ENCODE results near the gene GALNTL6. TPM values are rescaled to one million over a fixed set of nuclear protein-coding genes. Genes with fewer than 3 reads are reported as not detected.

GALNTL6 gene
- total RNA-seq, 4 donors from 2014 or later, result not detected

- no peak for TF ChIP-seq CTCF (IDR thresholded peaks at IDR 0.05; ENCODE audit: low read depth)
These were observed 1082.5 kb downstream of the GALNTL6 start for GRCh38 chr4:172895699-172896098.

- TF ChIP-seq CTCF (IDR thresholded peaks at IDR 0.05; ENCODE audit: low read depth), result no peak
These were observed 1083.8 kb downstream of the GALNTL6 start for GRCh38 chr4:172897046-172897445.

- no peak for TF ChIP-seq CTCF (IDR thresholded peaks at IDR 0.05; ENCODE audit: low read depth)
These were observed 1085.5 kb downstream of the GALNTL6 start for GRCh38 chr4:172898715-172899114.

GRCh38 chr4:172899861-172900260 is 1086.7 kb downstream of the GALNTL6 start:
- no peak for TF ChIP-seq CTCF (IDR thresholded peaks at IDR 0.05; ENCODE audit: low read depth)

GRCh38 chr4:172900900-172901299 is 1087.7 kb downstream of the GALNTL6 start:
- TF ChIP-seq CTCF (IDR thresholded peaks at IDR 0.05; ENCODE audit: low read depth), result no peak

- no peak for TF ChIP-seq CTCF (IDR thresholded peaks at IDR 0.05; ENCODE audit: low read depth)
These were observed 1106.1 kb downstream of the GALNTL6 start for GRCh38 chr4:172919269-172919668.

- no peak for TF ChIP-seq CTCF (IDR thresholded peaks at IDR 0.05; ENCODE audit: low read depth)
These were observed 1114.1 kb downstream of the GALNTL6 start for GRCh38 chr4:172927096-172927814.
